Effector memory CD8-positive, alpha-beta T cell (primary cell): Measurements from ENCODE around the gene NUDT4B.
"Not testable (repeated sequence)": the region's sequence is repeated elsewhere in the genome, so short reads cannot be mapped to it uniquely, and the experiment has no call there.

Source experiments
- ATAC-seq: fragments of 150-1000 bp; cut with Tn5 transposase; replicated peaks from 2 replicates; pipeline ENCODE4 v1.10.0; 2021; ENCODE audit warnings: mild to moderate bottlenecking, moderate library complexity
- DNase-seq, 3 experiments: peaks; one replicate each; pipeline ENCODE4 v3.0.0; 2021
- H3K27ac Mint-ChIP-seq, 2 donors: one replicate each; pipeline ENCODE4 v1.8.0; 2022; ENCODE audit warnings: mild to moderate bottlenecking in 2 of 2, mixed read lengths in 2 of 2, moderate library complexity in 2 of 2
- H3K27me3 Mint-ChIP-seq, 2 donors: one replicate each; pipeline ENCODE4 v1.8.0; 2022; ENCODE audit warnings: mixed read lengths in 2 of 2
- H3K36me3 Mint-ChIP-seq: one replicate; pipeline ENCODE4 v1.8.0; 2022; ENCODE audit warnings: mild to moderate bottlenecking, moderate library complexity, mixed read lengths; ENCODE audit not compliant: insufficient read depth
- H3K4me1 Mint-ChIP-seq, 2 donors: one replicate each; pipeline ENCODE4 v1.8.0; 2022; ENCODE audit warnings: low read depth in 2 of 2, mixed read lengths in 2 of 2
- H3K4me3 Mint-ChIP-seq, 2 donors: one replicate each; pipeline ENCODE4 v1.8.0; 2022; ENCODE audit warnings: mild to moderate bottlenecking in 2 of 2, mixed read lengths in 2 of 2, moderate library complexity in 2 of 2
- H3K9me3 Mint-ChIP-seq, 2 donors: one replicate each; pipeline ENCODE4 v1.8.0; 2022; ENCODE audit warnings: mixed read lengths in 2 of 2
- total RNA-seq, 9 experiments: gene quantifications; one replicate each; lab custom pipeline; 2026; lab: John Stamatoyannopoulos, UW

Gene NUDT4B
- 0 to 0.03 (median 0) reads per million in 9 experiments for total RNA-seq

DNA sequence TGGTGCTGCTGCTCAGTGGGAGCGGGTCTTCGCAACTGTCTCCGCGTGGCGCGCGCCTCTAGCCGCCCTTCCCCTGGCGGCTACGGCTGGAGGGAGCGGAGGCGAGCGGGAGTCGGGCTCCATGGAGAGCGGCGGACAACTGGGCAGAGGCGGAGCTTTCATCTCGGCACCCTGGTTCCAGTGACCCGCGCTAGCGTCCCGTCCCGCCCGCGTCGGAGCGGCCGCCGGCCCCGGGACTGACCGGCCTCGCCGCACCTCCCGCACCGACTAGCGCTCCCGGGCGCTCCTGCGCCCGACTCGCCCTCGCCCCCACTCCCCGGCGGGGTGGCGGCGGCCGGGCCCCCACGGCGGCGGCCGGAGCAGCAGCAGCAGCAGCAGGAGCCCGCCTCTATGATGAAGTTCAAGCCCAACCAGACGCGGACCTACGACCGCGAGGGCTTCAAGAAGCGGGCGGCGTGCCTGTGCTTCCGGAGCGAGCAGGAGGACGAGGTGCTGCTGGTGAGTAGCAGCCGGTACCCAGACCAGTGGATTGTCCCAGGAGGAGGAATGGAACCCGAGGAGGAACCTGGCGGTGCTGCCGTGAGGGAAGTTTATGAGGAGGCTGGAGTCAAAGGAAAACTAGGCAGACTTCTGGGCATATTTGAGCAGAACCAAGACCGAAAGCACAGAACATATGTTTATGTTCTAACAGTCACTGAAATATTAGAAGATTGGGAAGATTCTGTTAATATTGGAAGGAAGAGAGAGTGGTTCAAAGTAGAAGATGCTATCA lies at the start of gene NUDT4B:
NUDT4B (plus strand) TSS at position 212 of the 772 bp plus-strand sequence; CDS start at position 391, 179 bp downstream.
- not testable (repeated sequence) for H3K36me3 Mint-ChIP-seq, H3K27ac Mint-ChIP-seq, H3K27me3 Mint-ChIP-seq, DNase-seq, H3K4me1 Mint-ChIP-seq, H3K9me3 Mint-ChIP-seq, H3K4me3 Mint-ChIP-seq
- peak; percentile 77 for ATAC-seq

- not testable (repeated sequence) for H3K36me3 Mint-ChIP-seq, H3K4me3 Mint-ChIP-seq, H3K27ac Mint-ChIP-seq
Measured at GRCh38 chr1:148699357-148699756, 49.2 kb upstream of the NUDT4B start.

DNA sequence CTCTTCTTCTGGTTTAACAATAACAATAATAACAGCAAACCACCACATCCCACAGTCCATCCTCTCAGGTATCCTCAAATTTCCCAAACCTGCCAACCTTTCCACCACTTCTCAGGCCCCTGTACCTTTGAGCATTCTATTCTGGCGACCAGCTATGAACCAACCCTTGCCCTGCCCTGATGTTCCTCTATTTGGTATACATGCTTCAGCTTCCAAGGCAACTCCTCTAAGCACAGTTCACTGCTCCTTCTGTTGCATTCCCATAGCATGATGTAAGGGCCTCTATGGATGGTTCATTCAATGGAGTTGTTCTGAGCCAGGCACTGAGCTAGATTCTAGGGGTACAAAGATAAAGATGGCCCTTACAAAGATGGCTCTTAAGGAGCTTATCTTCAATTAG lies 46.3 kb upstream of the NUDT4B start:
- not testable (repeated sequence) for H3K9me3 Mint-ChIP-seq, H3K4me3 Mint-ChIP-seq, DNase-seq, H3K27ac Mint-ChIP-seq, H3K27me3 Mint-ChIP-seq, H3K36me3 Mint-ChIP-seq, ATAC-seq, H3K4me1 Mint-ChIP-seq

More at GRCh38 chr1:148699357-148699756, 49.2 kb upstream of the NUDT4B start:
- ATAC-seq, result peak; percentile 71
- DNase-seq, H3K9me3 Mint-ChIP-seq, H3K4me1 Mint-ChIP-seq, H3K27me3 Mint-ChIP-seq: not testable (repeated sequence)

DNA sequence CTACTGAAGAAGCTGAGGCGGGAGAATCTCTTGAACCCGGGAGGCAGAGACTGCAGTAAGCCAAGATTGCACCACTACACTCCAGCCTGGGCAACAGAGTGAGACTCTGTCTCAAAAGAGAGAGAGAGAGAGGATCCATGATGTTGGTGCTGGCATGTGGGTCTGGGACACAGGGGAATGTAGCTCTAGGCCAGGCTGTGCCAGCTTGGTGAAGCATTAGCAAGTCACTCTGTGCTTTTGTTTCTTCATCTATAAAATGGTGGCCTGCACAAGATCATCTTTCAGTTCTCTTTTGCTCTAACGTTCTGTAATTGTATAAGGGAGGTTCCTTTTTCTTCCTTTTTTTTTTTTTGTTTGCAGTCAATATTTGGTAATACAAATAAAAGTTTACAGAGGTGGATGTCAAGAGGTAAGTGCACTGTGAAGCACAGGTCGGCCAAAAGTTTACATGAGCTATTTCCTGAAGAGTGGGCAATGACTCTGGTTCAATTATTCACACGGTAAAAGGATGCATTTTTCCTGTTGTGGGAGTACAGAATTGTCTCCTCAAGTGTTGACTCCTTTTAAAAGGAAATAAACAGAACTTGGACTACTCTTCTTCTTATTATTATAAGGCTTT lies 44.5 kb upstream of the NUDT4B start:
- H3K9me3 Mint-ChIP-seq, H3K36me3 Mint-ChIP-seq, ATAC-seq, DNase-seq, H3K27me3 Mint-ChIP-seq, H3K27ac Mint-ChIP-seq, H3K4me3 Mint-ChIP-seq, H3K4me1 Mint-ChIP-seq: not testable (repeated sequence)

DNA sequence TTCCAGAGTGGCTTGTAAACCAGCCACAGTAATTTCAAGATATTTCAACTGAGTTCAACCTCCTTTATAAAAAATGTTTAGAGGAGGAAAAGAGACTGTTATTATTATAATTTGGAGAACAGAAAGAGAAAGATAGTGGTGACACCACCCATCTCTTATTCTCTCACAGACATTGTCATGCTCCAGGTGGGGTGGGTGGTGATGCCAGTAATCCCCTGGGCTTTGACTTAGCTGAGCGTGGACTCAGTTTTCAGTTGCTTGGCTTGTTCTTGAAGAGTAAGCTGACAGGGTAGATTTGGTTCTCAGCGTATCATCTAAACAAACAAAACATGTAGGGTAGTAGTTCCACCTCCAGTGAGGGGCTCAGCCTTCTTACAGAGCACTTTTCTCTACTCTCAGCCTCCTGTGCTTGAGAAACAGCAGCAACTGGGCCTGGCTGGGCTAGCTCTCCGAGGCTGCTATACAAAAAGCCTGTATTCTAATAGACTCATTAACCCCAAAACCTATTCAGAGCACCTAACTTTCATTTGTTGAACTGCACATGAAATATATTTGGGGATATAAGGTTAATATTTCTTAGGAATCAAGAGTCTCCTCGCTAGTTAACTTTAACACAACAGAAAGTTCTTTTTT lies 43.1 kb upstream of the NUDT4B start:
- H3K27ac Mint-ChIP-seq, H3K27me3 Mint-ChIP-seq, H3K4me3 Mint-ChIP-seq, H3K36me3 Mint-ChIP-seq, H3K4me1 Mint-ChIP-seq, H3K9me3 Mint-ChIP-seq, DNase-seq: not testable (repeated sequence)
- ATAC-seq, result peak; percentile 36

- H3K27ac Mint-ChIP-seq, H3K36me3 Mint-ChIP-seq, H3K4me1 Mint-ChIP-seq, H3K9me3 Mint-ChIP-seq, H3K27me3 Mint-ChIP-seq, DNase-seq, ATAC-seq, H3K4me3 Mint-ChIP-seq: not testable (repeated sequence)
Measured at GRCh38 chr1:148708779-148709333, 39.7 kb upstream of the NUDT4B start.

GRCh38 chr1:148710772-148711523 lies 37.6 kb upstream of the NUDT4B start:
- not testable (repeated sequence) for H3K4me1 Mint-ChIP-seq, DNase-seq, H3K27ac Mint-ChIP-seq, H3K4me3 Mint-ChIP-seq, H3K36me3 Mint-ChIP-seq, H3K27me3 Mint-ChIP-seq, H3K9me3 Mint-ChIP-seq, ATAC-seq

- H3K9me3 Mint-ChIP-seq, H3K4me3 Mint-ChIP-seq, H3K27ac Mint-ChIP-seq, H3K36me3 Mint-ChIP-seq, H3K27me3 Mint-ChIP-seq, ATAC-seq, DNase-seq, H3K4me1 Mint-ChIP-seq: not testable (repeated sequence)
Measured at GRCh38 chr1:148712353-148712752, 36.2 kb upstream of the NUDT4B start.

DNA sequence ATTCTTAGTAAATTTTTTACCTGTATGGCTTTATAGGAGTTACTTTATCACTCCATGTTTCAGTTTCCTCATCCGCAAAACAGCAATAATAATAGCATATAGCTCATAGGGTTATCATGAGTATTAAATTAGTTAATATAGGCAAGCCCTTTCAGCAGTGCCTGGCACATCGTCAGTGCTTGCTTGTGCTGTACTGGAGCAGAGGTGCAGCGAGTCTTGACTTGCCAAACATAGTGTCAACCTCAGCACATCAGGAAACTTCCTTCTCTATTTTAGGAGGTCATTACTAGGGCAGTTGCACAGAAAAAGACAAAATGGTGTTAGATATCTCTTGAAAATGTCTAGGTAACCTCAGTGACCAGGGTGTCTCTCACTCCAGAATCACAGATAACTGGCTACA lies 33.1 kb upstream of the NUDT4B start:
- H3K9me3 Mint-ChIP-seq, DNase-seq, H3K4me3 Mint-ChIP-seq, ATAC-seq, H3K4me1 Mint-ChIP-seq, H3K27me3 Mint-ChIP-seq, H3K27ac Mint-ChIP-seq, H3K36me3 Mint-ChIP-seq: not testable (repeated sequence)

- not testable (repeated sequence) for H3K27ac Mint-ChIP-seq, DNase-seq, H3K9me3 Mint-ChIP-seq, H3K4me1 Mint-ChIP-seq, H3K27me3 Mint-ChIP-seq, H3K36me3 Mint-ChIP-seq, H3K4me3 Mint-ChIP-seq
- ATAC-seq, result peak; percentile 37
Measured at GRCh38 chr1:148716966-148717520, 31.5 kb upstream of the NUDT4B start.

GRCh38 chr1:148720918-148721317 lies 27.7 kb upstream of the NUDT4B start:
- H3K36me3 Mint-ChIP-seq, DNase-seq, H3K27ac Mint-ChIP-seq, H3K4me3 Mint-ChIP-seq, H3K9me3 Mint-ChIP-seq, H3K27me3 Mint-ChIP-seq, H3K4me1 Mint-ChIP-seq, ATAC-seq: not testable (repeated sequence)

- not testable (repeated sequence) for H3K27me3 Mint-ChIP-seq, DNase-seq, H3K36me3 Mint-ChIP-seq, H3K27ac Mint-ChIP-seq, H3K9me3 Mint-ChIP-seq, ATAC-seq, H3K4me1 Mint-ChIP-seq, H3K4me3 Mint-ChIP-seq
Measured at GRCh38 chr1:148722758-148723157, 25.8 kb upstream of the NUDT4B start.

DNA sequence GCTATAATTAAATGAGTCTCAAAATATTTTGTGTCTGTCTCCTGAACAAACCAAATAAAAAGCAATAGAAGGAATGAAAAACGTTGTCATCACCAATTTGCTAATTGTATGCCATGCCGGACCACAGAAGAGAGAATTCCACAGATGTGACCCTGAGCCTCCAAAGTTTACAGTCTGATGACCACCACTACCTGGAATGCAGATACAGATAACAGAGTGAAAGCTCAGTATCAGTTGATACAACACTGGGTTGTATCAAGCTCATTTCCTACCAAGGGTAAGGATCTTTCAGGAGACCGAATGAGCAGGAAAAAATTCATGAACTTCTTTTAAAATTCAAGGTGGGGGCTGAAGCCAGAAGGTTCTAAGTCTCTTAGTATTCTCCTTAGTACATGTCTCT lies 25.1 kb upstream of the NUDT4B start:
- not testable (repeated sequence) for H3K4me1 Mint-ChIP-seq, H3K27me3 Mint-ChIP-seq, DNase-seq, H3K36me3 Mint-ChIP-seq, ATAC-seq, H3K9me3 Mint-ChIP-seq, H3K4me3 Mint-ChIP-seq, H3K27ac Mint-ChIP-seq
